K562 (cell line): ENCODE data around the gene GRIA1. TPM values are rescaled to one million over a fixed set of nuclear protein-coding genes. Genes with fewer than 3 reads are reported as not detected.

Source experiments
- ATAC-seq: fragments of 200-7000 bp; cut with Tn5 transposase; 3 replicates; pipeline ENCODE4 v1.9.1; 2020; ENCODE audit warnings: moderate library complexity
- BruUV-seq: library from RNA; stranded (reverse); fragments of 400-500 nt; replicated peaks from 2 replicates; lab custom pipeline; 2021; lab: Mats Ljungman, UMichigan
- CTCF ChIA-PET: fragments of 300-600 bp; formaldehyde crosslinking; extraction: SDS; loops from one replicate; lab custom pipeline; 2021; ENCODE audit warnings: low intra/inter-chr PET ratio; lab: Yijun Ruan, JAX
- POLR2A ChIA-PET: fragments of 300-600, 350-650 bp; sonication (Branson Sonifier 250); formaldehyde crosslinking; extraction: SDS; loops from one replicate; lab custom pipeline; 2021; ENCODE audit warnings: antibody characterized with exemption, inconsistent platforms; lab: Yijun Ruan, JAX
- DNase-seq, 4 experiments: peaks; one replicate each; pipeline versions ENCODE4 v3.0.0 to v3.0.0-alpha.2; 2011 to 2018; ENCODE audit warnings: low spot score in 3 of 4, mixed read lengths in 3 of 4; ENCODE audit errors: extremely low read depth in 1 of 4
- FAIRE-seq: peaks from 2 replicates; lab custom pipeline; 2011; peaks lifted over from hg19 to GRCh38; lab: Jason Lieb, UNC
- H2AFZ ChIP-seq: 2 replicates; pipeline ENCODE4 v1.6.0; 2011; ENCODE audit warnings: low read depth, low read length, control low read depth, inconsistent platforms
- H3K27ac ChIP-seq: fragments of 200-600 bp; 3 replicates; pipeline ENCODE4 v1.8.0; 2011; ENCODE audit warnings: low read depth, mild to moderate bottlenecking, control low read depth, inconsistent platforms, low read length, moderate library complexity, mixed read lengths; ENCODE audit errors: extremely low read depth
- H3K27me3 ChIP-seq, 2 experiments: fragments of 300-600 bp in 1 of 2; 2 replicates in 1 of 2; 3 replicates in 1 of 2; pipeline versions ENCODE4 v1.6.0 to v1.8.0; 2011; ENCODE audit warnings: inconsistent platforms in 2 of 2, low read length in 2 of 2, mild to moderate bottlenecking in 1 of 2, mixed read lengths in 1 of 2, moderate library complexity in 1 of 2; ENCODE audit not compliant: control insufficient read depth in 2 of 2, insufficient read depth in 2 of 2
- H3K36me3 ChIP-seq: fragments of 300-600 bp; 3 replicates; pipeline ENCODE4 v1.8.0; 2011; ENCODE audit warnings: mild to moderate bottlenecking, low read length, inconsistent platforms; ENCODE audit not compliant: control insufficient read depth, insufficient read depth
- H3K4me1 ChIP-seq, 2 experiments: fragments of 200-600 bp in 1 of 2; replicated peaks in 1 of 2; 2 replicates in 1 of 2; 3 replicates in 1 of 2; pipeline versions ENCODE4 v1.5.1 to v1.8.0; 2011; ENCODE audit warnings: inconsistent platforms in 2 of 2, low read length in 2 of 2, mild to moderate bottlenecking in 1 of 2, mixed read lengths in 1 of 2, moderate library complexity in 1 of 2; ENCODE audit not compliant: control insufficient read depth in 2 of 2, insufficient read depth in 2 of 2
- H3K4me2 ChIP-seq: 2 replicates; pipeline ENCODE4 v1.6.1; 2011; ENCODE audit warnings: low read length, control low read depth, inconsistent platforms, mixed read lengths; ENCODE audit not compliant: insufficient read depth
- H3K4me3 ChIP-seq: fragments of 200-600 bp; sonication (generic), shearing (Covaris generic); 2 replicates; pipeline ENCODE4 v1.5.1; 2016; ENCODE audit warnings: control low read depth, inconsistent platforms
- H3K79me2 ChIP-seq: fragments of 200-600 bp; 3 replicates; pipeline ENCODE4 v1.8.0; 2011; ENCODE audit warnings: low read length, inconsistent platforms; ENCODE audit not compliant: control insufficient read depth, insufficient read depth
- H3K9ac ChIP-seq, 2 experiments: 2 replicates each; pipeline versions ENCODE4 v1.6.0 to v1.6.1; 2011; ENCODE audit warnings: low read depth in 2 of 2, low read length in 2 of 2, control low read depth in 1 of 2, inconsistent platforms in 1 of 2, mild to moderate bottlenecking in 1 of 2, mixed read lengths in 1 of 2; ENCODE audit not compliant: insufficient read depth in 1 of 2
- H3K9me1 ChIP-seq: one replicate; pipeline ENCODE4 v1.6.0; 2011; ENCODE audit warnings: inconsistent platforms, mild to moderate bottlenecking, low read length, moderate library complexity; ENCODE audit not compliant: control insufficient read depth, insufficient read depth
- H3K9me3 ChIP-seq: replicated peaks from 2 replicates; pipeline ENCODE4 v1.5.1; 2011; ENCODE audit warnings: low read depth, low read length, inconsistent platforms; ENCODE audit not compliant: control insufficient read depth, insufficient read depth
- H4K20me1 ChIP-seq: replicated peaks from 2 replicates; pipeline ENCODE4 v1.6.1; 2011; ENCODE audit warnings: low read length, inconsistent platforms, mixed read lengths; ENCODE audit not compliant: control insufficient read depth, insufficient read depth
- CREBBP ChIP-seq: IDR thresholded peaks from one replicate; pipeline ENCODE4 v1.6.1; 2012; ENCODE audit warnings: low read depth, mild to moderate bottlenecking, control low read depth, inconsistent platforms, low read length
- NCOA4 ChIP-seq: fragments of 450-650 bp; IDR thresholded peaks from 2 replicates; pipeline ENCODE4 v1.6.1; 2018; ENCODE audit warnings: mild to moderate bottlenecking; ENCODE audit not compliant: partially characterized antibody
- POLR2H ChIP-seq: IDR thresholded peaks from 2 replicates; pipeline ENCODE4 v1.6.1; 2016; ENCODE audit warnings: missing genetic modification characterization, low read depth, mild to moderate bottlenecking, control low read depth, missing compliant biosample characterization, moderate library complexity
- SPI1 ChIP-seq: IDR thresholded peaks from 2 replicates; pipeline ENCODE4 v1.6.1; 2011; ENCODE audit warnings: low read depth, low read length, control low read depth, borderline replicate concordance
- TCFL5 ChIP-seq: fragments of 250-450 bp; sonication (Bioruptor Pico); conservative IDR thresholded peaks from 2 replicates; pipeline ENCODE4 v1.6.1; 2021; ENCODE audit warnings: mild to moderate bottlenecking, moderate library complexity, matching md5 sums
- TFAM ChIP-seq: fragments of 250-450 bp; sonication (Bioruptor Pico); conservative IDR thresholded peaks from 2 replicates; pipeline ENCODE4 v1.5.0; 2021; ENCODE audit warnings: mild to moderate bottlenecking, moderate library complexity
- VEZF1 ChIP-seq: fragments of 200-800 bp; sonication (Bioruptor generic); IDR thresholded peaks from 2 replicates; pipeline ENCODE4 v1.6.1; 2017; ENCODE audit warnings: missing genetic modification characterization, missing compliant biosample characterization
- ZFX ChIP-seq: sonication (generic); formaldehyde crosslinking; IDR thresholded peaks from 2 replicates; pipeline ENCODE4 v1.8.0; 2022; ENCODE audit warnings: mild to moderate bottlenecking, missing genetic modification reagents, moderate library complexity
- ZNF140 ChIP-seq: fragments of 250-450 bp; sonication (Bioruptor Pico); IDR thresholded peaks from 2 replicates; pipeline ENCODE4 v1.8.0; 2021; ENCODE audit warnings: moderate library complexity, mild to moderate bottlenecking, inconsistent platforms
- whole genome bisulfite sequencing: fragments of 100-300 bp; shearing (Covaris generic); methylation state at CpG from one replicate; pipeline ENCODE4 v1.1.6; 2016; ENCODE audit warnings: low coverage, mixed read lengths; ENCODE audit not compliant: insufficient coverage; ENCODE audit errors: missing lambda C conversion rate; 5-methylcytosine and 5-hydroxymethylcytosine counted together
- in situ Hi-C: fragments of 300-500 bp; cut with MboI; formaldehyde crosslinking; loops from 4 replicates; pipeline ENCODE4 v1.15.0; 2018; ENCODE audit warnings: inconsistent platforms, mixed read lengths
- intact Hi-C: fragments of 100-400 bp; cut with micrococcal nuclease; formaldehyde crosslinking; loops from 2 replicates; pipeline ENCODE4 v1.14.2; 2022
- polyA plus RNA-seq, 8 experiments: library from polyadenylated mRNA; depleted of rRNA in 4 of 8; stranded (reverse) in 5 of 8; unstranded in 3 of 8; fragments of >200 nt; fragmentation: Nextera tagmentation in 2 of 8; fragmentation: Illumina TruSeq in 1 of 8; extraction: Ambion mirVana in 2 of 8; extraction: Trizol in 1 of 8; gene quantifications; 2 replicates each; pipeline versions ENCODE4 v1.2.1 to v1.2.3, GENCODE V29; 2011 to 2014; ENCODE audit warnings: inconsistent platforms in 1 of 8, missing spikeins in 1 of 8
- total RNA-seq, 7 experiments: library from RNA; depleted of rRNA in 6 of 7; stranded (reverse); fragments of >200 nt in 6 of 7; fragmentation: Illumina TruSeq in 2 of 7; extraction: Trizol in 2 of 7; gene quantifications; 2 replicates each; pipeline versions ENCODE4 v1.2.1 to v1.2.3, GENCODE V29; 2011 to 2021; ENCODE audit warnings: low replicate concordance in 1 of 7
- TF ChIP-seq, protein P1 (sequence below): sonication (generic); IDR thresholded peaks from 2 replicates; pipeline ENCODE4 v1.6.1; 2016

Gene GRIA1
- total and polyA plus RNA-seq, 9 of the 15 experiments (the other 6 are each of a cell fraction or from before 2014, with no cell fraction given), result not detected

DNA sequence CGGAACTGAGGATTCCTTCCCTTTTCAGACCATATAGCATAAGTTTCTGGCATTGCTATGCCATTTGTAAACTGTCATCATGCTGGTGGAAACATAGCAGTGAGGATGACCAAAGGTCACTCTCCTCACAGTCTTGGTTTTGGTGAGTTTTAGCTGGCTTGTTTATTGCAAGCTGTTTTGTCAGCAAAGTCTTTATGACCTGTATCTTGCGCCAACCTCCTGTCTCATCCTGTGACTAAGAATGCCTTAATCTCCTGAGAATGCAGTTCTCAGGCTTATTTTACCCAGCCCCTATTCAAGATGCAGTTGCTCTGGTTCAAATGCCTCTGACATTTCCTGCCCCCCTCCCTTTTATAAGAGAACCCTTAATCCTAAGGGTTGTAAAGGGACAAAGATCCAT lies 26.7 kb upstream of the GRIA1 start:
- Histone ChIP-seq H3K27me3 (no peaks in the 10 kb centered on the region), H3K9ac (no peak overlapping the region), H3K27ac (no peak overlapping the region), H3K9me3 (no peaks in the 10 kb centered on the region), H3K79me2 (no peaks in the 10 kb centered on the region), H3K4me2 (no peak overlapping the region), H2AFZ (no peak overlapping the region), H4K20me1 (no peaks in the 10 kb centered on the region)
- in situ Hi-C loops (no loop called here), intact Hi-C loops (no loop called here)
- CTCF ChIA-PET, result no interaction called here
- POLR2A ChIA-PET, result no interaction called here
- WGBS, result 0% methylated on average over 2 of the region's 2 CpGs
- FAIRE-seq, result no peak
- ATAC-seq, result no peak
- TF ChIP-seq CREBBP (no peak), SPI1 (no peak), POLR2H (no peak), ZFX (no peak), ZNF140 (CRISPR knock-in tag) (no peak), TCFL5 (CRISPR knock-in tag) (no peak), NCOA4 (no peak), VEZF1 (CRISPR knock-in tag) (no peak), TFAM (CRISPR knock-in tag) (no peak)
- TF ChIP-seq, protein P1, sequence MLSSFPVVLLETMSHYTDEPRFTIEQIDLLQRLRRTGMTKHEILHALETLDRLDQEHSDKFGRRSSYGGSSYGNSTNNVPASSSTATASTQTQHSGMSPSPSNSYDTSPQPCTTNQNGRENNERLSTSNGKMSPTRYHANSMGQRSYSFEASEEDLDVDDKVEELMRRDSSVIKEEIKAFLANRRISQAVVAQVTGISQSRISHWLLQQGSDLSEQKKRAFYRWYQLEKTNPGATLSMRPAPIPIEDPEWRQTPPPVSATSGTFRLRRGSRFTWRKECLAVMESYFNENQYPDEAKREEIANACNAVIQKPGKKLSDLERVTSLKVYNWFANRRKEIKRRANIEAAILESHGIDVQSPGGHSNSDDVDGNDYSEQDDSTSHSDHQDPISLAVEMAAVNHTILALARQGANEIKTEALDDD, result no peak
- TF ChIP-seq, all 486 proteins: peak for 0
- no peak for DNase-seq
- H3K4me1 ChIP-seq, result no peaks in the 10 kb centered on the region
- BruUV-seq, result no TSS peak
- no peaks in the 10 kb centered on the region for H3K9me1 ChIP-seq
- H3K4me3 ChIP-seq, result no peak overlapping the region
- H3K36me3 ChIP-seq, result no peaks in the 10 kb centered on the region
